Posterior vena cava (tissue), 2 donors: Measurements from ENCODE around the gene RRP9. TPM values are rescaled to one million over a fixed set of nuclear protein-coding genes. Genes with fewer than 3 reads are reported as not detected.
A peak's percentile ranks its signal among the peaks of the same experiment; 100 is the strongest.

Source experiments
- DNase-seq: peaks from one replicate; pipeline ENCODE4 v3.0.0-alpha.2; 2020; ENCODE audit warnings: low spot score
- intact Hi-C, 2 donors: fragments of 100-400 bp; cut with DNase I; formaldehyde crosslinking; loops; one replicate each; pipeline versions ENCODE4 v1.14.1 to v1.14.2; 2022 to 2023
- total RNA-seq, 2 donors: library from RNA; stranded (reverse); fragmentation: NEBNext Ultra II Directional; extraction: Animal tissue kit (Norgen Biotek cat#: 25700); gene quantifications; one replicate each; pipeline ENCODE4 v1.2.1, GENCODE V29; 2021
- donor health status: DM: yes; HTN: yes; CAD: no.
- donor health status: DM: yes; HTN: yes; CAD: no.

Gene RRP9
- total RNA-seq, 2 donors from 2014 or later, result 13.4 to 14.9 TPM

GRCh38 chr3:51974963-51975851 lies 33.5 kb upstream of the RRP9 start, which contains the start of gene ABHD14A:
TSS of gene ABHD14A (plus strand) at chr3:51975064. CDS start at chr3:51975136, 72 bp downstream.
- intact Hi-C loops, result loop anchor here in 1 of 2 donors (1.0 kb wide), 1 partner anchor 19 kb away; no protein-coding TSS in a partner anchor
- peak; percentile 92 for DNase-seq

- intact Hi-C loops, result no loop called here
Measured at GRCh38 chr3:51974277-51974962, 32.7 kb upstream of the RRP9 start.

GRCh38 chr3:51971350-51971749 lies 29.6 kb upstream of the RRP9 start:
- no peak for DNase-seq
- intact Hi-C loops, result no loop called here

More at GRCh38 chr3:51974277-51974962, 32.7 kb upstream of the RRP9 start:
- no peak for DNase-seq

- intact Hi-C loops, result no loop called here
- DNase-seq, result no peak
Measured at GRCh38 chr3:51970606-51971300, 29.0 kb upstream of the RRP9 start.

DNA sequence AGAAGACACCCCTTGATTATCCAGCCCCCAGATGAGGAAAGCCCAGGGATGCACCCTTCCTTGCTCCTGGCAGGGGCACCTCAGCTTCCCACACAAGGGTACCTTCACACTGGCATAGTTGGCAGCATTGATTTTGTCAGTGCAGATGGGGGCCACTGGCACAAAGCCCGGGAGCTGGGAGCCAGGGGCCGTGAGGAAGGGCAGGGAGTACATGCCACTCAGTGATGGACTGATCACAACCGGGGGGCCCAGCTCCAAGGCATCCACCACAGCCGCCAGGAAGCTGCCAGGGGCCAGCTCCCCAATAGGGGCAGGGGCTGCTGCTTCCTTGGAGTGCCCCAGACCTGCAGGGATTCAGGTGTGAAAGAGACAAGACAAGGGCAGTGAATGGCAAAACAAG lies 28.1 kb upstream of the RRP9 start:
- intact Hi-C loops, result no loop called here
- no peak for DNase-seq

GRCh38 chr3:51968883-51969678 lies 27.4 kb upstream of the RRP9 start:
- DNase-seq, result no peak
- intact Hi-C loops, result no loop called here

DNA sequence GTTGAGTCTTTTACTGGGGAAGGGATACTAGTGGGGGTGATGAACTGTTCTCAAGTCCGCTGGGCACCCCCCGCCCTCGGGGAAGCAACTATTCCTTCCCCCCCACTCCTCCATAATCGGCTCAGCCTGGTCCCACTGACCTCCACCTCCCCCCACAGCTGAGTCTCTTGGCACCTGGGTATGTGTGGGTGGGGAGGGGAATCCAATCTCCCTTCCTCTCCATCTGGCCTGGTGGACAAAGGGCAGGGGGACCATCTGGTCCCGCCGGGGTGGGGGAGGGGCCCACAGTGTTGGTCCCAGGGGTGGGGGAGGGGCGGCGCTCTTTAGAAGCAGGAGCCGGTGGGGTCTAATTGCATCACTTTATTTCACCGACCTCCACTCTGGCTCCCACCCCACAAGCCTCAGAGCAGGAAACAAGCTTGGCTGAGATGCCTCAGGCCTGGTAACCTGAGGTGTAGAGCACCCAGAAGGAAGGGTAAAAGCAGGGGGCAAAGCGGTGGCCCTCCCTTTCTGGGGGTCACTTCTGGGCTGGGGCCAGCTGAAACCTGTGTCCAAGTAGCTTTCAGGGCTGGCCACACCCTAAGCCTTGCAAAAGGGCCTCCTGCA lies 26.6 kb upstream of the RRP9 start:
- intact Hi-C loops, result no loop called here
- DNase-seq, result no peak

- DNase-seq, result peak; percentile 87
- intact Hi-C loops, result no loop called here
Measured at GRCh38 chr3:51967384-51968169, 25.9 kb upstream of the RRP9 start, which contains the start of gene PCBP4. TSS of gene PCBP4 (minus strand) at chr3:51967454. CDS start at chr3:51961240, 6,214 bp downstream.

GRCh38 chr3:51966922-51967383 lies 25.2 kb upstream of the RRP9 start:
- intact Hi-C loops, result no loop called here
- DNase-seq, result no peak

GRCh38 chr3:51966486-51966885 lies 24.8 kb upstream of the RRP9 start:
- intact Hi-C loops, result no loop called here

GRCh38 chr3:51966016-51966415 lies 24.3 kb upstream of the RRP9 start:
- intact Hi-C loops, result no loop called here

More at GRCh38 chr3:51966486-51966885, 24.8 kb upstream of the RRP9 start:
- no peak for DNase-seq

GRCh38 chr3:51964521-51964920 lies 22.8 kb upstream of the RRP9 start:
- intact Hi-C loops, result no loop called here
- no peak for DNase-seq

More at GRCh38 chr3:51966016-51966415, 24.3 kb upstream of the RRP9 start:
- no peak for DNase-seq

DNA sequence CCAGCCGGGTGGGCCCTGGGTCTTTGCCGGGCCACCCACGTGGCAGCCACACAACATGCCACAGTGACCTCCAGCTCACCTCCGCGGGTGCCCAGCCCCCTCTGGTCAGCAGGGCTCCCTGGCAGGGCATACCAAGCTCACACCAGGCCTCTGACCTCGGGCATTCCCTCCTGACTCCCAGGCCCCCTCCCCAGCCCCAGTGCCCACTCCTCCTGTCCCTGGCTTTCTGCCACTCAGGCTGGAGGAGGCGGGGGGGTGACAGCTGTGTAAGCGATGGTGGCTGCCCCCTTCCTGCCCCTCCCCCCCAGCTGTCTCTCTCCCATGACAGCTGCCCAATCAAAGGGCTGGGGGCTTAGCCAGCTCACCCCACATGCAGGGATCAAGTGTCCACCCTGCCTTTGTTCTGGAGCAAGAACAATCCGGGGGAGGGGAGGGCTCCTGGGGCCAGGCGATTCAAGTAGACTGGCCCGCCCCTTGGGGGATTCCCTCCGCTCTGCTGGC lies 22.3 kb upstream of the RRP9 start:
- DNase-seq, result no peak
- intact Hi-C loops, result no loop called here

DNA sequence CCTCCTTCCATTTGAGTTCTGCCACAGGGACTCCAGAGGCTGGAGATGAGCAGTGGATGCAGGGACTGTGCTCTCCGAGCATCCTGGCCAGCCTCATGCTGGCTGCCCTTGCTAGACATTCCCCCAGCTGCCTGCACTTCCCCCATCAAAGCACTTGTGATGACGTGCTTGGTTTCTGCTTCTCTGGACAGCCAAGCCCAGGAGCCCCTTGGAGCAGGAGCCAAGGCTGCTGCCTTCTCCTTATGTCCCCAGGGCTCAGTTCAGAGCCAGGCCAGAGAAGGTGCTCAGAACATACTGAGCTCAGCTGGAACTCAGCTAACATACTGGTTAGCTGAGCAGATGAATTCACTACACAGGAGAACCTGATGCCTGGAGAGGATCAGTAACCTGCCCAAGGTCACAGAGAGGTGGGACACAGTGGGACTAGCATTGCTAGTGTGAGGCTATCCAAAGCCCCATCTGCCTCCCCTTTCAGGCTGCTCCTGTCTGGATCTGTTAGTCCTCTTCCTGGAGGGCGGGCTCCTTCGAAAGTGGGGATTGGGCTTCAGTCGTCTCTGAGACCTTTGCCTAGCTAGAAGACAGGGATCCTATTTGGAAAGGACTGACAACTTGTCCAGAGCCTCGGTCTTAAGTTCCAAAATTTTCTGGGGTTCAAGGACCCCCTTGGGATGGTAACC lies 21.3 kb upstream of the RRP9 start:
- intact Hi-C loops, result no loop called here
- no peak for DNase-seq

- intact Hi-C loops, result no loop called here
- no peak for DNase-seq
Measured at GRCh38 chr3:51961602-51962569, 20.2 kb upstream of the RRP9 start.

- no peak for DNase-seq
- intact Hi-C loops, result no loop called here
Measured at GRCh38 chr3:51961011-51961410, 19.3 kb upstream of the RRP9 start.
